GM21528 (cell line): ENCODE measurements around the gene SLC19A1.

Experiments used
- ATAC-seq: cut with Tn5 transposase; IDR thresholded peaks from one replicate; pipeline ENCODE4 v1.9.1; 2021; ENCODE audit warnings: mild to moderate bottlenecking, moderate library complexity; ENCODE audit not compliant: unreplicated experiment, low FRiP score

SLC19A1 gene

DNA sequence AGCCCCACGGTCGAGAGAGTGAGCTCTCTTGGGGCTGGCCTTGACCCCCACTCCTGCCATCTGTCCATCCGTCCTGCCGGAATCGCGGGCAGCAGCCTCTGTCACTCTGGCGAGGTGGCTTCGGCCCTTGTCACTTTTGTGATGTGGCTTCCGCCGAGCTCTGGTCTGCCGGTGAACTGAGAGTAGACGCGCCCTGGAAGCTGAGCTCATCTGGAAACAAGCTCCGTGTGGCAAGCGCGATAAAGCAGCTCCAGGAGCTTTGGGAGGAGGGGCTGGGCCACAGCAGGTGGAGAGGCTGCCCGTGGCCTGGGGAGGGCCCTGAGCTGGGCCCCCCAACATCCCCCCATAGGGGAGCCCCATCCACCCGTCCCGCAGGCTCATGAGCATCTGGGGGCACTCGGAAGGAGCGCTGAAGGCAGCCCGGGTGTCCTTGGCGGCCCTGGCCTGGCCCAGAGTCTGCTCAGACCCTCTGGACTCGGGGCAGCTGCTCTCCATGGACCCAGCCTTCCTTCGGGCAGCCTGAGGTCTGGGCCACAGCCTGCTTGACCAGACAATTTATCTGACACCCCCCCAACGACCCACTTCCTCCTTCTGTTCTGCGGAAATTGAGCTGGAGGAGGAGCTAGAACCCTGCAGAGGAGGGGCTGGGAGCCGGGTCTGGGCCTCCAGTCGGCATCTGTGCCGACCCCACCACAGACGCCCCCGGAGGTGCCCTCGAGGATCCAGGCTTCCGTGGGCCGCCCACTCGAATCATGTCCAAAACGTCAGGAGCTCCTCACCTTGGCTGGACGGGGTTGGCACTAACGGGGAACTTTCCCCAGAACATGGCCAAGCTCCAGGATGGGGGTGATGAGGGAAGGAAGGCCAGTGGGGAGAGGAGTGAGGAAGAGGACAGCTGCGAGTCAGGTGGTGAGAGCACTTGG lies 59.1 kb downstream of the SLC19A1 start:
- no peak for ATAC-seq

DNA sequence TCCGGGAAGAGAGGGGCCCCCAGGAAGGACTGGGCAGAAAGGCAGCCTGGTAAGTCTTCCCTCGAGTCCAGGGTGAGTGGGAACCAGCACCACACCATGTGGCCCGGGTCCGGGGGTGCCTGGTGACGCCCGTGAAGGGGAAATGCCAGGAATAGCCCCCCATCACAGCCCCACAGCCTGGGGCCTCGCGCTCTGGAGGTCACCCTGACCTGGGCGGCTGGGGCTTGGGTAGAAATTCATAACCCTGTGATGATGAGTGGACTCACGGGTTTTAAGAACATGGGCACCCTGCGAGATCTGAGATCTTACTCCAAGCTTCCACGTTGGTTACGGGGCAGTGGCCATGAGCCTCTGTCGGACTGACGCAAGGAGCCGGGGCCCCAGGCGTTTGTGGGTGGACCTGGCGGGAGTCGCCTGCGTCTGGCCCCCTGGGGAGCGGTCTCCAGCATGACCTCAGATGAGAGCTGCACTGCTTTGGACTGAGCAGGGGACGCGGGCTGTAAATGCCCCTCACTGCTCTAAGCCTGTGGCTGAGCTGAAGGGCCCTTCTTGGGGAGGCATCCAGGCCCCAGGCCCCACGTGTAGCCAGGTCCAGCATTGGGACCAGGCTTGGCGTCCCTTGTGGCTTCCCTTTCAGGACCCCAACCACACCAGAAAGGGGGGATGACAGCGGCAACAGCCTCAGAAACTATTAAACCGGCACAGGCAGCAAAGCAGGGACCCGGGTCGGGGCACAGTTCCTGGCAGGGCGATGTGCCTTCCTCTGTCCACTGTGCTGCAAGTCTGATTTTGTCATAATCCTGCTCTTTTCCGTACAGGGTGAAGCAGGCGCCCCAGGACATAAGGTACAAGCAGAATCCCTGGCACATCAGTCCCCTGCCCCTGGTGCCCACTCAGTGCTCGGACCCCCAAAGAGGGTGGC lies 60.0 kb downstream of the SLC19A1 start:
- ATAC-seq: no peak

DNA sequence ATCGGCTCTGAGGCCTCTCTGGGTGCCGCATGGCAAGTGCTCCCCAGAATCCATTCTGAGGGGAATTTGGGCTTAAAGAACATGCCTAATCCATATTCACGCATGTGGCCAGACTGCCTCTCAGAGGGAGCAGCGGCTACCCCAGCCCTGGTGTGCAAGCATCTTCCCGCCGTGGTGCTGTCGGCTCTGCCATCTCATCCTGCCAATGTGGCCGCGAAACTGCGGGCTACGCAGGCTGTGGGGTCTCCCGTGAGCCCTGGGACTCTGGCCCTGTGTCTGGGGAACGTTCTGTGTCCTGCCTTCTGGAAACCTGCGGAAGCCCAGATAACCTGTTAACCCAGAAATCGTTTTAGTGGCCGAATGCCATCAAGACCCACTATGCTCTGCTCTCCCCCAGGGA lies 60.7 kb downstream of the SLC19A1 start:
- no peak for ATAC-seq

DNA sequence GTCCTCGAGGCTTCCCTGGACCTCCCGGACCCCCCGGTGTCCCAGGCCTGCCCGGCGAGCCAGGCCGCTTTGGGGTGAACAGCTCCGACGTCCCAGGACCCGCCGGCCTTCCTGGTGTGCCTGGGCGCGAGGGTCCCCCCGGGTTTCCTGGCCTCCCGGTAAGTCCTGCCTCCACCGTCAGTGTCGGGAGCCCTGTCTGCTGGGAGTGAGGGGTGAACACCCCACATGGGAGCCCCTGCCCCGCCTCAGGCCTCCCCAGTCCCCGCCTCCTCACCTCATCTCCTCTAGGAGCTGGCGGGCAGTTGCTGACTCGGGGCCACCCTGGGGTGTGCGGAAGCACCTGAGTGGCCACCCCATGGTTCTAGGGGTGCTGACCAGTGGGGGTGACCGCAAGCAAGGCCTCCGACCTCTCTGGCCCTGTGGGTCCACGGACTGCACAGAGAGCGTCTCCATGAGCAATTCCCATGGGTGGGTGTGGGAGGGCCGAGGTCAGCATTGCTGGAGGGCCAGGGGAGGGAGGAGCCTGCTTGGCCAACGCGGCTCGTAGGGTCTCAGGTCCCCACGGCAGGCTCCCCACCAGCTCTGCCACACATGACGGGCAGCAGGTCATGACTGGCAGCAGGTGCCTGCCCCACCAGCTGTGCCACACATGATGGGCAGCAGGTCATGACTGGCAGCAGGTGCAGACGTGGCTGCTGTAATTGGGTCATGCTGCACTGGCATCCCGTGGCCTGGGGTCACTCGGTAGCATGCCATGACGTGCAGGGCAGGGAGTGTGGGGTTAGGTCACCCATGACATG lies 61.3 kb downstream of the SLC19A1 start:
- no peak for ATAC-seq

DNA sequence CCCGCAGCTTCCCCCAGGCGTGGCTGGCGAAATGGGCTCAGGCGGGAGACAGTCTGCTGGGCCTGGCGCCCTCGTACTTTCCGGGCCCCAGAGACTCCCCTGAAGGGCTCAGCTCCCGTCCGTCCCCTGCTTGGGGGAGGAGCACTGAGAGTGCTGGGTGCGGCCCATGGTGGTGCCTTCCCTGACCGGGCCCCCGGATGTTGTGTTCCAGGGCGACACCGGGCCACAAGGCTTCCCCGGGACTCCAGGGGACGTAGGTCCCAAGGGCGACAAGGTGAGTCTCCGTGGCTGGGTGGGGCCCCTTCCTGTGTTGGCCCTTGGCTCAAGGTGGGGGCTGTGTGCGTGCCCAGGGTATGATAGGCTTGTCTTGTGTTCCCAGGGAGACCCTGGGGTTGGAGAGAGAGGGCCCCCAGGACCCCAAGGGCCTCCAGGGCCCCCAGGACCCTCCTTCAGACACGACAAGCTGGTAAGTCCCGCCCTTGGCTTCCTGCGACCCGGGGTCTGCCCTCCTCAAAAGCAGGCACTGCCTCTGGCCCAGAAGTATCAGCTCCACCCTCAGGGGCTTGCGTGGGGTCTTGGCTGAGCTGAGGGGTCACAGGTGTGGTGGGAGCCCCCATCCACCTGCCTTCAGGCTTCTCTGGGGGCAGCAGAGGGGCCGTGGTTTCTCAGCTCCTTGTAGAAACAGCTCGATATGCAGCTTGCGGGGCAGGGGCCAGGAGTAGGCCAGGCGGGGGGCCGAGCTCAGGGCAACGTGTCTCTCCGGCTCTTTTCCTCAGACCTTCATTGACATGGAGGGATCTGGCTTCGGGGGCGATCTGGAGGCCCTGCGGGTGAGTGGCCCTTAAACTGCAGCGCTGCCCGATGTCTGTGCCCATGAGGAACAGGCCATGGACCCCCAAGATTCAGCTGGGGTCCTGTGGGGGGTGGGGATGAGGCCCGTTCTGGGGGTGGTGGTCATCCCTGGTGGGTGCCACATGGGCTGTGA lies 62.3 kb downstream of the SLC19A1 start:
- no peak for ATAC-seq

DNA sequence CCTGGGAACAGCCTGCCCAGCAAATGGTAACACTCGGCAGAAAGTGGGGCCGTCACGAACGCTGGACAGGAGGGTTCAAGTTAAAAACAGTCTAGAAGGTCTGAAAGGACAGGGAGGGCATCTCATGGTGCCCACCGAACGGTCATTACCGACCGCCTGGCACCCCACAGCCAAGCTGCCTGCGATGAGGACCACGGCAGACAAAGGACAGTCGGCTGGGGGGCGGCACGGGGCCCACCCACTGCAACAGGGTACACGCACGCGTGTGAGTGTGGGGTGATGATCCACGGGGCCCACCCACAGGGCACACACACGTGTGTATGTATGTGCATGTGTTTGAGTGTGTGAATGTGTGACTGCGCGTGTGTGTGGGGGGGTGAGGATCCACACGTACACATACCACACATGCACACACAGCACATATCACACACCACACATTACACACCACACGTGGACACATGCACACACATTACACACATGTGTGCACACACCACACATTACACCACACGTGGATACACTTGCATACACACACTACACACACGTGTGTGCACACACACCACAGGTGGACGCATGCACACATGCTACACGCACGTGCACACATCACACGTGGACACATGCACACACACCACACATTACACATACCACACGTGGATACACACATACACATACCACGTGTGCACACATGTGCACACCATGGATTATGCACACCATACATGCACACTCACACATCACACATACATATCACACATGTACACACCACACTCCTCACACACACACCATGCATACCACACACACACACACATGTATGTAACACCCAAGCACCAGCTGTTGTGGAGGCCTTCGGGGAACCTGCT lies 63.2 kb downstream of the SLC19A1 start:
- no peak for ATAC-seq

DNA sequence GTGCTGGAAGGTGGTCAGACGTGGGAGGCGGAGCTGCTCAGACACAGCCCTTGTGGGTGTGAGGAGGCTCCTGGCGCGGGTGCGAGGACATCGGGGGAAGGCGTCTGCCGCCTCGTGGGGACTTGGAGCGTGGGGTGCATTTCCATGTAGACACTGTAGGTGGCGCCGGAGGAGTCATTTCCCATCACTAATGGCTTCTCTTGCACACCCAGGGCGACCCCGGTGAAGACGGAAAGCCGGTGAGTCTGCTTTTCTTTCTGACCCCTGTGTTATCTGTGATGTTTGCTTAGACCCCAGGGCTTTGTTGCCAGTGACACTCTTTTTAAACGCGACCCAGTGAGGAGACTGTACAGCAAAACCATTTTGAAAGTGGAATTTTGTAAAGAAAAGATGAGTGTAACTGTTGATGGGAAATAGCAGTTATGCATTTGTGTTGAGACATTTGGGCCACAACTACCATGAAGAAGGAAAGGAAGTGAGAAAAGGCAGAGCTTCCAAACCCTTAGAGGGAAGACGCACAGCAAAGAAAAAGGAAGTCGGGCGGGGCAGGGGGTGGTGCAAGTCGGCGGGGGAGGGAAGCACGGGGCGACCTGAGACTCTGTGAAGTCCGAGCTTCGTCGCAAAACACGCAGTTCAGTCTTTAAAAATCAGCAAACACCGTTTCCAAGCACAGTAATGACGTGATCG lies 64.0 kb downstream of the SLC19A1 start:
- no peak for ATAC-seq

DNA sequence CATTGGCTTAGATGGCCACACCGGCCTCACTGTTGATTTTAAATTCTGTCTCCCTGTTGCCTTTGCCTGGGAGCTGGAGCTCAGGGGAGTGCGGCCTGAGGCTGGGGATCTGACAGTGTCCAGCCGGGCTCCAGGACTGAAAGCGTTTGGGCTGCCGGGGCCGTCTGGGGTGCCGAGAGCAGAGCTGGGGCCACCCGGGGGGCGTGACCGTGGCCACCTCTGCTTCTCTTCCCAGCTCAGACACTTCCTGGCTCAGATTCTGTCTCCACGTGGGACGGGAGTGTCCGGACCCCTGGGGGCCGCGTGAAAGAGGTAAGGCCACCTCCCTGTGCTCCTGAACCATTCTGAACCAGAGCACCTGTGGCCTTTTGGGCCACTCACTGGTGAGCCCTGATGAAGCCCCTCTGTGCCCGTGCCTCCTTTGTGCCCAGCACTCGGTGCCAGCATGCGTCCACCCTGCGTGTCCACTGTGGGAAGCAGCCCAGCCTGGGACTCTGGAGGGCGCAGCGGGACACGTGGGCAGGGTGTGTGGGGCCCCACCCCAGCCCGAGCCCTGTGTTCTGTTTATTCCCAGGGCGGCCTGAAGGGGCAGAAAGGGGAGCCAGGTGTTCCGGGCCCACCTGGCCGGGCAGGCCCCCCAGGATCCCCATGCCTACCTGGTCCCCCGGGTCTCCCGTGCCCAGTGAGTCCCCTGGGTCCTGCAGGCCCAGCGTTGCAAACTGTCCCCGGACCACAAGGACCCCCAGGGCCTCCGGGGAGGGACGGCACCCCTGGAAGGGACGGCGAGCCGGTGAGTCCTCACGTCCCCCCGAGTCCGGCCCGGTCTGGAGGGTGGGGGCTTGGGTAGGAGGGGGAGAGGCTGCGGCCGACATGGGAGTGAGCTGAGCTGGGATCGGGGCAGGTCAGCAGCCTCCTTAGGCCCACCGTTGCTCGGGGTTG lies 64.8 kb downstream of the SLC19A1 start:
- ATAC-seq: no peak

DNA sequence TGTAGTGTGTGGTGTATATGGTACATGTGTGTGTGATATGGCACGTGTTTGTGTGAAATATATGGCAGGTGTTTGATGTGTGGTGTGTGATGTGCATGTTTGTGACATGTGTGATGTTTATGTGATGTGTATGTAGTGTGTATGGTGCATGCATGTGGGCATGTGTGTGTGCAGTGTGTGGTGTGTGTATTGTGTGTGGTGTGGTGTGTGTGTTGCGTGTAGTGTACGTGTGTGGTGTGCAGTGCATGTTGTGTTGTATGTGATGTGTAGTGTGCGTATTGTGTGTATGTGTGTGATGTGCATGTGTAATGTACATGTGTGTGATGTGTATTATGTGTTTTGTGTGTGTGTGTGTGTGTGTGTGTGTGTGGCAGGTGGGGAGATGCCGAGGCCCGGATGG lies 65.7 kb downstream of the SLC19A1 start:
- ATAC-seq: no peak

DNA sequence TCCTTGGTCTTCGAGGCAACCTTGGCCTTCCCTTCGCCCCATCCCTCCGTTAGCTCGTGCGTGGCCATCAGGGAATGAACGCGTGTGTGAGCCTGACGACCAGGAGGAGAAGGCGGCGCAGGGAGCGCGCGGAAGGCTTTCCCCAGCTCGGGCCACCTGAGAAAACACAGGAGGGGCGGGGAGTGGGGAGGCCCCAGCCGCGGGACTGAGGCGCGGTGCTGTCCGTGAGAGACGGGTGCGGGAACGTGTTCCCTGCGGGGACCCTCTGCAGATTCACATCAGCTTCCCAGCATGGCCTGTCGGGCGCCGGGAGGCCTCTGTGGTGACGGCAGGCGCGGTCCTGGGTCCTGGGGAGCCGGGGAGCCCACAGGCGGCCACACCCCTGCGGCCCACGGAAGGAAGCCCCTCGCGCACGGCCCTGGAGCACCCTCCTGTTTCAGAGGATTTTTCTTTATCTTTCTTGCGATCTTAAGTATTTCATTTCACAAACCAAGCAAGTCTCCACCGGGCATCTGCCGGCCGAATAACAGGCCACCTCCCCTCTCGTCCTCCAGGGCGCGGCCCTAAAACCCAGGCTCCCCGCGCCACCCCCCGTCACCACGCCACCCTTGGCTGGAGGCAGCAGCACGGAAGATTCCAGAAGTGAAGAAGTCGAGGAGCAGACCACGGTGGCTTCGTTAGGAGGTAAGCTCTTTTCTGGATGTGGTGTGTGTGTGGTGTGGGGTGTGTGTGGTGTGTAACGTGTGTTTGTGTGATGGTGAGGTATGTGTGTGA lies 66.3 kb downstream of the SLC19A1 start:
- no peak for ATAC-seq

DNA sequence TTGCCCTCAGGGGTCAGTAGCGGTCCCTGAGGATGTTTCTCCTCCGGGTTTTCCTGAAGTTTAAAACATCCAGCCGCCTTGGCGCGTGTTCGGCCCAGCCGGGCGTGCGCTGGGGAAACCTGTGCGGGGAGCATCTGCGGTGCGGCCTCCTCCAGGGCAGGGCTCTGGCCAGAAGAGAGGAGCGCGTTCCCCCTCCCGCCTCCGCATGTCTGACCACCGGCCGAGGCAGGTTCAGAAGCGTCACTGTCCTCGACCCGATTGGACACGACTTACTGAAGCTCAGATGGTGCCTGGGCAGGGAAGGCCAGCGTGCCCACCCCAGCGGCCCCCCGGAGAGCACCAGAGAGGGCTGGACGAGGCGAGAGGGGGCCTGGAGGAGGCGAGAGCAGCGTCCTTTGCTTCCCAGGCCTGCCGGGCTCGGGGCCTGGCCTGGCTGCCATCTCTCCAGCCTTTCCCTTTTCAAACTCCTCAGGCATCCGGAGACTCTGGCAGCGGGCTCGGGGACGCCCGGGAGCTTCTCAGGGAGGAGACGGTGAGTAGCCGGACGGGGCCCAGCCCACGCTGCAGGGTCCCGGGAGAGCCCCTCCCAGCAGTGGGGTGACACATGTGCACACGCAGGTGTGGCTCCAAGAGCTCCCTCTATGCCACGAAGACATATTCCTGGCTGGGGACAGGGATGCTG lies 67.1 kb downstream of the SLC19A1 start:
- no peak for ATAC-seq

DNA sequence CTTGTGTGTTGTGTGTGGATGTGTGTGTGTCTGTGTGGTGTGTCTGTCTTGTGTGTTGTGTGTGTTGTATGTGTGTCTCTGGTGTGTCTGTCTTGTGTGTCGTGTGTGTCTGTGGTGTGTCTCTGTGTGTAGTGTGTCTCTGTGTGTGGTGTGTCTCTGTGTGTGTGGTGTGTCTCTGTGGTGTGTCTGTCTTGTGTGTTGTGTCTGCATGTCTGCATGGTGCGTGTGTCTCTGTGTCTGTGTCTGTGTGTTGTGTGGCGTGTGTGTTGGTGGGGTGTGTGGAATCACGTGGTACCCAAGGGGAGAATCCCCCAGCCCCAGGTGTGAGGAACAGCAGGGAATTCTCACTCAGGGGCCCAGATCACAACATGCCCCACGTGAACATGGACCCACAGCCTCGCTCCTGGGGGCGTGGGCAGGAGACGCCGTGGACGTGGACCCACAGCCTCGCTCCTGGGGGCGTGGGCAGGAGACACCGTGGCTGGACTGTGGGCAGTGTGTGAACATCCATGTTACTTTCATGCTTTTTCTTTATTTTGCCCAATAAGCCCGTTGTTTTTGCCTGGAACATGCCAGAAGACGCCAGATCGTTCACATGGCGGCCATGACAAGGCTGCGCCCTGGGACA lies 67.8 kb downstream of the SLC19A1 start:
- no peak for ATAC-seq

DNA sequence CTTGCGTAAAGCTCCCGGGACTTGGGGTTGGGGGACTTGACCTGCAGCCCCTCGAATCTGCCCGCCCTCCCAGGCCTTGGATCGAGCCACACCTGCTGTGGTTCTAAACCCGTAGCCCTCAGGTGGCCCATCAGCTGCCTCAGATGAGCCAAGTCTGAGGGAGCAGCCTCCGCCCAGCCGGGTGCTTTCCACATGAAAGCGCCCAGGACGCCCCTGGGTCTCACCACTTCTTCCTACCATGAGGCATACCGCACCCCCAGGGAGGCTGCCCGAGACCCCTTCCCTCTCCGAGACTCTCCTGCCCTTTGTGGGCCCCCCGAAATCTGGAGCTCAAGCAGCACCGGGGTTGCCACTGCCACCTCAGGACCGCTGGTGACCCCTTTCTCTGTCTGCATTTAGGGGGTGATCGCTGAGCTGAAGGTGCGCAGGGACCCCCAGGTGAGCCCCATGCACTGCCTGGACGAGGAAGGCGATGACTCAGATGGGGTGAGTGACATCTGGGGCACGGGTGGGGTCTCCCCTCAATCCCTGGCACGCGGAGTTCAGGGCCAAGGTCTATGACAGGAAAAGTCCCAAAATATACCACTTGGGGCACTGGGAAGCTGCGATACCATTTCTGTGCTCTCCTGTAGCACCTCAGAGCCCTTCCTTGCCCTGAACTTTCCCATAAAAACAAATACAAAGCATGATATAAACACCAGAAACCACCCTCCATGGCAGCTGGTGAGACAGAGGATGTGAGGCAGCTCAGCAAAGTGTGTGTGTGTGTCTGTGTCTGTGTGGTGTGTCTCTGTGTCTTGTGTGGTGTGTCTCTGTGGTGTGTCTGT lies 68.5 kb downstream of the SLC19A1 start:
- no peak for ATAC-seq
